Tibial nerve (tissue), 4 donors: ENCODE measurements around the gene B3GAT3. TPM values are rescaled to one million over a fixed set of nuclear protein-coding genes. Genes with fewer than 3 reads are reported as not detected.

Source experiments
- DNase-seq, 2 donors: peaks; one replicate each; pipeline ENCODE4 v3.0.0-alpha.2; 2019; ENCODE audit warnings: low spot score in 2 of 2
- H3K27ac ChIP-seq, 4 donors: fragments of 200-600 bp; sonication (generic) in 3 of 4; one replicate each; pipeline ENCODE4 v1.5.1; 2017 to 2019; ENCODE audit warnings: mild to moderate bottlenecking in 1 of 4
- H3K27me3 ChIP-seq, 2 donors: fragments of 200-600 bp; sonication (generic) in 1 of 2; one replicate each; pipeline versions ENCODE4 v1.5.1 to v1.6.0; 2017 to 2019
- H3K36me3 ChIP-seq, 3 donors: fragments of 200-600 bp; sonication (generic); one replicate each; pipeline ENCODE4 v1.5.1; 2018 to 2019
- H3K4me1 ChIP-seq, 4 donors: fragments of 200-600 bp; sonication (generic) in 3 of 4; one replicate each; pipeline ENCODE4 v1.5.1; 2017 to 2019
- H3K4me3 ChIP-seq, 4 donors: fragments of 200-600 bp; sonication (generic) in 3 of 4; one replicate each; pipeline ENCODE4 v1.5.1; 2017 to 2019; ENCODE audit warnings: mild to moderate bottlenecking in 1 of 4, moderate library complexity in 1 of 4
- H3K9me3 ChIP-seq, 4 donors: fragments of 200-600 bp; sonication (generic) in 3 of 4; one replicate each; pipeline ENCODE4 v1.5.1; 2017 to 2019
- EP300 ChIP-seq, 2 donors: sonication (generic); formaldehyde crosslinking; IDR thresholded peaks; one replicate each; pipeline ENCODE4 v1.6.1; 2017; ENCODE audit warnings: antibody characterized with exemption in 2 of 2, mild to moderate bottlenecking in 1 of 2
- POLR2A ChIP-seq, 2 donors: fragments of 450-650 bp; IDR thresholded peaks; one replicate each; pipeline ENCODE4 v1.6.1; 2017; ENCODE audit warnings: antibody characterized with exemption in 2 of 2, mild to moderate bottlenecking in 2 of 2, moderate library complexity in 2 of 2
- WGBS, 2 donors: methylation state at CpG; one replicate each; pipeline ENCODE4 v1.1.5; 2018; 5-methylcytosine and 5-hydroxymethylcytosine counted together
- total RNA-seq, 4 donors: library from RNA; depleted of rRNA; stranded (reverse); fragments of >200 nt; gene quantifications; one replicate each; pipeline ENCODE4 v1.1.0, GENCODE V29; 2016
- TF ChIP-seq, protein P1 (sequence below), 5 experiments: fragments of 200-600 bp in 3 of 5; fragments of 450-650 bp in 2 of 5; sonication (generic) in 3 of 5; IDR thresholded peaks; one replicate each; pipeline ENCODE4 v1.5.1; 2016 to 2019; ENCODE audit warnings: antibody characterized with exemption in 5 of 5, mild to moderate bottlenecking in 3 of 5, moderate library complexity in 2 of 5

Gene B3GAT3
- total RNA-seq, 4 donors from 2014 or later = 35.4 to 60.3 (median 50.7) TPM

DNA sequence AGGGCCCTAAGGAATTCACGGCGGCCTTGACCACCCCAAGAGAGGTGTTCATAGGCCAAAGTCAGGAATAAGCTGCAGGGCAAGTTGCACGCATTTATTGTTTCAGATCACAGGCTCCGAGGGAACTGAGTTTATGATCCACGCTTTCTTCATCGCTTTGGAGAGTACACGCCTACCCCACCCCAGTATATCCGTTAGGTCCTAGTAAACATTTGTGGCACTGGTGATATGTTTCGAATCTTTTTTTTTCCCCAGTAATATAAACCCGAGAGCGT, 23.8 kb upstream of the B3GAT3 start:
- Histone ChIP-seq H3K9me3 (no peaks in the 10 kb centered on the region), H3K36me3 (peaks cover 0 to 59% (median 4%) of the 10 kb centered on the region in 3 donors), H3K4me3 (peak overlapping the region; percentile 87 to 99 (median 90)), H3K4me1 (peaks cover 0 to 44% (median 15%) of the 10 kb centered on the region in 4 donors), H3K27me3 (no peaks in the 10 kb centered on the region), H3K27ac (peak overlapping the region; percentile 72 to 98 (median 95))
- TF ChIP-seq POLR2A (IDR thresholded peaks at IDR 0.05) (no peak), EP300 (IDR thresholded peaks at IDR 0.05) (no peak)
- TF ChIP-seq, protein P1, sequence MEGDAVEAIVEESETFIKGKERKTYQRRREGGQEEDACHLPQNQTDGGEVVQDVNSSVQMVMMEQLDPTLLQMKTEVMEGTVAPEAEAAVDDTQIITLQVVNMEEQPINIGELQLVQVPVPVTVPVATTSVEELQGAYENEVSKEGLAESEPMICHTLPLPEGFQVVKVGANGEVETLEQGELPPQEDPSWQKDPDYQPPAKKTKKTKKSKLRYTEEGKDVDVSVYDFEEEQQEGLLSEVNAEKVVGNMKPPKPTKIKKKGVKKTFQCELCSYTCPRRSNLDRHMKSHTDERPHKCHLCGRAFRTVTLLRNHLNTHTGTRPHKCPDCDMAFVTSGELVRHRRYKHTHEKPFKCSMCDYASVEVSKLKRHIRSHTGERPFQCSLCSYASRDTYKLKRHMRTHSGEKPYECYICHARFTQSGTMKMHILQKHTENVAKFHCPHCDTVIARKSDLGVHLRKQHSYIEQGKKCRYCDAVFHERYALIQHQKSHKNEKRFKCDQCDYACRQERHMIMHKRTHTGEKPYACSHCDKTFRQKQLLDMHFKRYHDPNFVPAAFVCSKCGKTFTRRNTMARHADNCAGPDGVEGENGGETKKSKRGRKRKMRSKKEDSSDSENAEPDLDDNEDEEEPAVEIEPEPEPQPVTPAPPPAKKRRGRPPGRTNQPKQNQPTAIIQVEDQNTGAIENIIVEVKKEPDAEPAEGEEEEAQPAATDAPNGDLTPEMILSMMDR (IDR thresholded peaks at IDR 0.05) = no peak
- 10 to 11% methylated on average over 11 of the region's 11 CpGs for WGBS, 2 donors
- no peak for DNase-seq

DNA sequence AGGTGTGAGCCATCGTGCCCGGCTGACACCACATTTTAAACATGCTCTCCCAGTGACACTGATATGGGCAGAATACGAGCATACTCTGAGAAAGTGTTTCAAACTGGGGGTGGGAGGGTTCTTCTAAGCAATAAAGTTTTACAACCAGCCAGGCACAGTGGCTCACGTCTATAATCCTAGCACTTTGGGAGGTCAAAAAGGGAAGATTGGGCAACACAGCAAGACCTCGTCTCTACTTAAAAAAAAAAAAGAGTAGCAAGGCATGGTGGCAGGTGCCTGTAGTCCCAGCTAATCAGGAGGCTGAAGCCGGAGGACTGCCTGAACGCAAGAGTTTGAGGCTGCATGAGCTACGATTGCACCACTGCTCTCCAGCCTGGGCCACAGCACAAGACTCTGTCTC, 22.4 kb upstream of the B3GAT3 start:
- Histone ChIP-seq H3K36me3 (peaks cover 0 to 53% (median 9%) of the 10 kb centered on the region in 3 donors), H3K27ac (no peak overlapping the region), H3K4me1 (peaks cover 0 to 44% (median 15%) of the 10 kb centered on the region in 4 donors), H3K9me3 (no peaks in the 10 kb centered on the region), H3K27me3 (no peaks in the 10 kb centered on the region), H3K4me3 (no peak overlapping the region)
- TF ChIP-seq EP300 (IDR thresholded peaks at IDR 0.05) (no peak), POLR2A (IDR thresholded peaks at IDR 0.05) (no peak)
- TF ChIP-seq, protein P1 (IDR thresholded peaks at IDR 0.05) = no peak
- 66 to 79% methylated on average over 8 of the region's 8 CpGs for WGBS, 2 donors
- no peak for DNase-seq

DNA sequence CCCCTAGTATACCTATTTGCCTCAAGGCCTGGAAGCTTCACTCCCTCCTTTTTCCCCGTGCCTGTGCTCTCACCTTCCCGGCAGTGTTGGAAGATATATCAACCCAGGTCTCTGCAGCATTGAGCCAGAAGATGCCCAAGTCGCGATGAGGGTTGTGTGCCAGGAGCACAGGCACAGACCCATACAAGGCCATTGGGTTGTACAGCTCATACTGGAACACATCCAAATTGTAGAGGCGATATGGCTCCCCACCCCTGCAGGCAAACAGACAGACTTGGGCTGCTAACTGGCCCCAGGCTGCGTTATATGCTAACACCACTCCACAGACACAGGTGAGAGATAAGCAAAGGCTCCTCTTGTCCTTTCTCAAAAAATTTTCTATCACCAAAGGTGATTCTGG, 10.7 kb upstream of the B3GAT3 start:
- Histone ChIP-seq H3K4me1 (no peaks in the 10 kb centered on the region), H3K27me3 (no peaks in the 10 kb centered on the region), H3K36me3 (peaks cover 11 to 99% (median 48%) of the 10 kb centered on the region in 3 donors), H3K4me3 (no peak overlapping the region), H3K27ac (no peak overlapping the region), H3K9me3 (no peaks in the 10 kb centered on the region)
- no peak for TF ChIP-seq POLR2A (IDR thresholded peaks at IDR 0.05)
- no peak for TF ChIP-seq EP300 (IDR thresholded peaks at IDR 0.05)
- TF ChIP-seq, protein P1 (IDR thresholded peaks at IDR 0.05) = no peak
- DNase-seq = no peak
- 83 to 89% methylated on average over 4 to 6 of the region's 6 CpGs for WGBS, 2 donors

DNA sequence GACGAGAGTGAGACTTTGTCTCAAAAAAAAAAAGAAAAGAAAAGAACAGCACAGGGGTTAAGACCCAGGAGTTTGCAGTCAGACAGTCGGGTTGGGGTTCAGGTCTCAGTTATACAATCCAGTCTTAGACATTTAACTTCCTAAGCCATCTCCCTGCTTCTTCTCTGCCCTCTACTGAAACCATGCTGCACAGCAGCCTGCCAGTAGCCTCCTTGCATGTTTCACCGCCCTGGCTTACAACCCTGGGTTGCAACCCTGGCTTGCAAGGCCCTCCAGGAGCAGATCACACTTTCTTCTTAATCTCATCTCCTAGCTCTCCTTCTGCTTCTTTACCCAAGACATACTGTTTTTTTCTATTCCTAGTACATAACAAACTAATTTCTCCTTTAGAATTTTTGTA, 5.9 kb upstream of the B3GAT3 start:
- no peaks in the 10 kb centered on the region for H3K27me3 ChIP-seq
- WGBS, 2 donors = 58 to 61% methylated on average over 3 of the region's 3 CpGs
- H3K36me3 ChIP-seq = peaks cover 4 to 83% (median 41%) of the 10 kb centered on the region in 3 donors
- no peaks in the 10 kb centered on the region for H3K4me1 ChIP-seq
- H3K4me3 ChIP-seq = no peak overlapping the region
- no peak overlapping the region for H3K27ac ChIP-seq
- H3K9me3 ChIP-seq = no peaks in the 10 kb centered on the region
- TF ChIP-seq, protein P1 (IDR thresholded peaks at IDR 0.05) = no peak
- no peak for TF ChIP-seq EP300 (IDR thresholded peaks at IDR 0.05)
- TF ChIP-seq POLR2A (IDR thresholded peaks at IDR 0.05) = no peak
- no peak for DNase-seq

DNA sequence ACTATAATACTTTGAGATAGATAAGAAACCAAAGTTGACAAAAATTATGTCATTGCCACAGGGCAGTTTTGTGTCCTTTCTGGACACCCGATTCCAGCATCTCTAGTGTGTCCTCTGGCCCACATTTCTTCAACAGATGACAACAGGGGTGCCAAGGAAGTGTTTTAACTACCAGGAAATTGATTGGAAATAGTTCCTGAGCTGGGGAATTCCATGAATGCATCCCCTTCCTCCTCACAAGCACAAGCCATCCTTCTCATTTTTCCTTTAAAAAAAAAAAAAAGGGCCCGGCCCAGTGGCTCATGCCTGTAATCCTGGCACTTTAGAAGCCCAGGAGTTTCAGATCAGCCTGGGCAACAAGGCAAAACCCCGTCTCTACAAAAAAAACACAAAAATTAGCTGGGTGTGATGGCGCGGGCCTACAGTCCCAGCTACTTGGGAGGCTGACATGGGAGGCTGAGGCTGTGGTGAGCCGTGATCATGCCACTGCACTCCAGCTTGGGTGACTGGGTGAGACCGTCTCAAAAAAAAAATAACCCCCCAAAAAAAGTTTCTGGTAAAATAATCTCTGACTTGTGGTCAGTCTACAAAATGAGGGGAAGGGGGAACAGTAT, 797 bp upstream of the B3GAT3 start:
- Histone ChIP-seq H3K36me3 (peaks cover 4 to 40% (median 16%) of the 10 kb centered on the region in 3 donors), H3K4me3 (peak overlapping the region in 3 of 4 donors; percentile 76 to 92 (median 84)), H3K27ac (peak overlapping the region; percentile 60 to 95 (median 88)), H3K4me1 (peaks cover 0 to 28% (median 19%) of the 10 kb centered on the region in 4 donors), H3K27me3 (no peaks in the 10 kb centered on the region), H3K9me3 (no peaks in the 10 kb centered on the region)
- WGBS, 2 donors = 83 to 91% methylated on average over 7 of the region's 7 CpGs
- TF ChIP-seq POLR2A (IDR thresholded peaks at IDR 0.05) = no peak
- no peak for TF ChIP-seq EP300 (IDR thresholded peaks at IDR 0.05)
- TF ChIP-seq, protein P1 (IDR thresholded peaks at IDR 0.05) = no peak
- DNase-seq = no peak
